ENCODE measurements around the gene SLC24A4.

DNA sequence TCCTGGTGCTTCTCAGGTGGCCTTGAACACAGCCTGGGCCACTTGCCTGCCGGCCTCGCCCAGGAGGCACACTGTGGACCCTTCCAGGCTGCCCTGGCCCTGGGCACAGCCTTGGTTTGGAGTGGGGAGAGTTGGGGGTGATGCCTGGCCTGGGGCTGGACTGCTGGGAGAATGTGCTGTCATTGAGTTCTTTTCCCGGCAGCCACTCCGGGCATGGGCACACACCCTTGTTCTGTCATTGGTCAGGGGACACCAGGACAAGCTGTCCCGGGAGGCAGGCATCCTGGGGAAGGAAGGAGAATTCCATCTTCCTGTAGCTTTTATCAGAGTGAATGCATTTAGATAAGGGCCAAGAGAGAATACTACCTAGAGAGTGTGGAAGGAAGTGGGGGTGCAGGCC lies 128.8 kb downstream of the SLC24A4 start:
- TF ChIP-seq, protein P1, sequence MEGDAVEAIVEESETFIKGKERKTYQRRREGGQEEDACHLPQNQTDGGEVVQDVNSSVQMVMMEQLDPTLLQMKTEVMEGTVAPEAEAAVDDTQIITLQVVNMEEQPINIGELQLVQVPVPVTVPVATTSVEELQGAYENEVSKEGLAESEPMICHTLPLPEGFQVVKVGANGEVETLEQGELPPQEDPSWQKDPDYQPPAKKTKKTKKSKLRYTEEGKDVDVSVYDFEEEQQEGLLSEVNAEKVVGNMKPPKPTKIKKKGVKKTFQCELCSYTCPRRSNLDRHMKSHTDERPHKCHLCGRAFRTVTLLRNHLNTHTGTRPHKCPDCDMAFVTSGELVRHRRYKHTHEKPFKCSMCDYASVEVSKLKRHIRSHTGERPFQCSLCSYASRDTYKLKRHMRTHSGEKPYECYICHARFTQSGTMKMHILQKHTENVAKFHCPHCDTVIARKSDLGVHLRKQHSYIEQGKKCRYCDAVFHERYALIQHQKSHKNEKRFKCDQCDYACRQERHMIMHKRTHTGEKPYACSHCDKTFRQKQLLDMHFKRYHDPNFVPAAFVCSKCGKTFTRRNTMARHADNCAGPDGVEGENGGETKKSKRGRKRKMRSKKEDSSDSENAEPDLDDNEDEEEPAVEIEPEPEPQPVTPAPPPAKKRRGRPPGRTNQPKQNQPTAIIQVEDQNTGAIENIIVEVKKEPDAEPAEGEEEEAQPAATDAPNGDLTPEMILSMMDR (IDR thresholded peaks at IDR 0.05 in 8 of 11, conservative IDR thresholded peaks at IDR 0.05 in 3 of 11): no peak
- no peak for TF ChIP-seq POLR2A (IDR thresholded peaks at IDR 0.05)

Data from spleen (tissue), 7 donors.